ENCODE results near the gene CSNK1G1.
"Not testable (repeated sequence)": the region's sequence is repeated elsewhere in the genome, so short reads cannot be mapped to it uniquely, and the experiment has no call there.

CSNK1G1 gene

GRCh38 chr15:64349375-64349774, 6.6 kb downstream of the CSNK1G1 start:
- no peak for DNase-seq (ENCODE audit: low read depth)

GRCh38 chr15:64348455-64348854, 7.5 kb downstream of the CSNK1G1 start:
- no peak for DNase-seq (ENCODE audit: low read depth)

- DNase-seq (ENCODE audit: low read depth): not testable (repeated sequence)
Observed at GRCh38 chr15:64346242-64346641, 9.7 kb downstream of the CSNK1G1 start.

- no peak for DNase-seq (ENCODE audit: low read depth)
Observed at GRCh38 chr15:64344651-64345294, 11.2 kb downstream of the CSNK1G1 start.

- no peak for DNase-seq (ENCODE audit: low read depth)
Observed at GRCh38 chr15:64343841-64344240, 12.1 kb downstream of the CSNK1G1 start.

- no peak for DNase-seq (ENCODE audit: low read depth)
Observed at GRCh38 chr15:64343222-64343621, 12.8 kb downstream of the CSNK1G1 start.

- DNase-seq (ENCODE audit: low read depth): no peak
Observed at GRCh38 chr15:64341961-64342360, 14.0 kb downstream of the CSNK1G1 start.

GRCh38 chr15:64340355-64340754, 15.6 kb downstream of the CSNK1G1 start:
- no peak for DNase-seq (ENCODE audit: low read depth)

- DNase-seq (ENCODE audit: low read depth): no peak
Observed at GRCh38 chr15:64337761-64338160, 18.2 kb downstream of the CSNK1G1 start.

GRCh38 chr15:64333986-64334929, 21.7 kb downstream of the CSNK1G1 start:
- DNase-seq (ENCODE audit: low read depth): no peak

GRCh38 chr15:64333516-64333915, 22.5 kb downstream of the CSNK1G1 start:
- no peak for DNase-seq (ENCODE audit: low read depth)

GRCh38 chr15:64331668-64332067, 24.3 kb downstream of the CSNK1G1 start:
- DNase-seq (ENCODE audit: low read depth): not testable (repeated sequence)

- not testable (repeated sequence) for DNase-seq (ENCODE audit: low read depth)
Observed at GRCh38 chr15:64326975-64327374, 29.0 kb downstream of the CSNK1G1 start.

GRCh38 chr15:64326458-64326857, 29.5 kb downstream of the CSNK1G1 start:
- DNase-seq (ENCODE audit: low read depth): not testable (repeated sequence)

- DNase-seq (ENCODE audit: low read depth): no peak
Observed at GRCh38 chr15:64324165-64324877, 31.7 kb downstream of the CSNK1G1 start.

GRCh38 chr15:64315216-64315615, 40.8 kb downstream of the CSNK1G1 start:
- DNase-seq (ENCODE audit: low read depth): no peak

- DNase-seq (ENCODE audit: low read depth): no peak
Observed at GRCh38 chr15:64314456-64314855, 41.5 kb downstream of the CSNK1G1 start.

GRCh38 chr15:64311566-64311965, 44.4 kb downstream of the CSNK1G1 start:
- DNase-seq (ENCODE audit: low read depth): no peak

GRCh38 chr15:64310036-64310435, 45.9 kb downstream of the CSNK1G1 start:
- DNase-seq (ENCODE audit: low read depth): no peak

GRCh38 chr15:64305261-64305660, 50.7 kb downstream of the CSNK1G1 start:
- DNase-seq (ENCODE audit: low read depth): no peak

GRCh38 chr15:64289550-64289949, 66.4 kb downstream of the CSNK1G1 start:
- DNase-seq (ENCODE audit: low read depth): no peak

- DNase-seq (ENCODE audit: low read depth): no peak
Observed at GRCh38 chr15:64288999-64289398, 67.0 kb downstream of the CSNK1G1 start.

- no peak for DNase-seq (ENCODE audit: low read depth)
Observed at GRCh38 chr15:64288577-64288976, 67.4 kb downstream of the CSNK1G1 start.
